GM23338 (cell line): ENCODE data around the gene MAG. TPM values are rescaled to one million over a fixed set of nuclear protein-coding genes. Genes with fewer than 3 reads are reported as not detected.
A peak's percentile ranks its signal among the peaks of the same experiment; 100 is the strongest.

Experiments
- ATAC-seq: fragments of 200-7000 bp; cut with Tn5 transposase; 3 replicates; pipeline ENCODE4 v1.9.1; 2020
- DNase-seq: peaks from one replicate; pipeline ENCODE4 v3.0.0-alpha.2; 2015; ENCODE audit warnings: low spot score
- H2AFZ ChIP-seq: fragments of 200-600 bp; sonication (generic); 2 replicates; pipeline ENCODE4 v1.8.0; 2016; ENCODE audit warnings: antibody characterized with exemption, mild to moderate bottlenecking, moderate library complexity
- H3F3A ChIP-seq: fragments of 200-600 bp; sonication (generic); replicated peaks from 2 replicates; pipeline ENCODE4 v1.8.0; 2017; ENCODE audit warnings: antibody characterized with exemption, mixed run types, low read depth
- H3K27ac ChIP-seq: fragments of 200-600 bp; sonication (generic); 2 replicates; pipeline ENCODE4 v1.6.1; 2016; ENCODE audit warnings: low read depth
- H3K27me3 ChIP-seq: fragments of 200-600 bp; sonication (generic); 2 replicates; pipeline ENCODE4 v1.8.0; 2016; ENCODE audit warnings: mild to moderate bottlenecking, mixed run types, moderate library complexity; ENCODE audit not compliant: insufficient read depth
- H3K36me3 ChIP-seq: fragments of 200-600 bp; sonication (generic); 2 replicates; pipeline ENCODE4 v1.8.0; 2016; ENCODE audit warnings: mild to moderate bottlenecking; ENCODE audit not compliant: insufficient read depth
- H3K4me1 ChIP-seq: fragments of 200-600 bp; sonication (generic); 2 replicates; pipeline ENCODE4 v1.8.0; 2016; ENCODE audit warnings: mild to moderate bottlenecking, moderate library complexity; ENCODE audit not compliant: insufficient read depth
- H3K4me2 ChIP-seq: fragments of 200-600 bp; sonication (generic); 2 replicates; pipeline ENCODE4 v1.7.1; 2017; ENCODE audit warnings: mixed run types
- H3K4me3 ChIP-seq: fragments of 200-600 bp; sonication (generic); 2 replicates; pipeline ENCODE4 v1.6.1; 2016; ENCODE audit warnings: mixed run types
- H3K79me2 ChIP-seq: fragments of 200-600 bp; sonication (generic); replicated peaks from 2 replicates; pipeline ENCODE4 v1.8.0; 2017; ENCODE audit warnings: mild to moderate bottlenecking; ENCODE audit not compliant: insufficient read depth
- H3K9me2 ChIP-seq: fragments of 200-600 bp; sonication (generic); 2 replicates; pipeline ENCODE4 v1.8.0; 2017; ENCODE audit not compliant: insufficient read depth
- H4K20me1 ChIP-seq: fragments of 200-600 bp; sonication (generic); replicated peaks from 2 replicates; pipeline ENCODE4 v1.8.0; 2017; ENCODE audit warnings: mild to moderate bottlenecking; ENCODE audit not compliant: insufficient read depth
- H3K27ac Mint-ChIP-seq: 2 replicates; pipeline ENCODE4 v1.8.0; 2020; ENCODE audit warnings: inconsistent platforms, mild to moderate bottlenecking, moderate library complexity, mixed read lengths
- H3K27me3 Mint-ChIP-seq: 3 replicates; pipeline ENCODE4 v1.8.0; 2022; ENCODE audit warnings: low read depth, mild to moderate bottlenecking, moderate library complexity, mixed read lengths, inconsistent platforms; ENCODE audit not compliant: insufficient read depth, poor library complexity
- H3K36me3 Mint-ChIP-seq: 3 replicates; pipeline ENCODE4 v1.8.0; 2021; ENCODE audit warnings: low read depth, mild to moderate bottlenecking, inconsistent platforms, moderate library complexity, mixed read lengths
- H3K4me1 Mint-ChIP-seq: 3 replicates; pipeline ENCODE4 v1.8.0; 2020; ENCODE audit warnings: mild to moderate bottlenecking, inconsistent platforms, mixed read lengths
- H3K4me3 Mint-ChIP-seq: 3 replicates; pipeline ENCODE4 v1.8.0; 2021; ENCODE audit warnings: moderate library complexity, mild to moderate bottlenecking, inconsistent platforms, mixed read lengths
- H3K9me3 Mint-ChIP-seq: 3 replicates; pipeline ENCODE4 v1.8.0; 2020; ENCODE audit warnings: moderate library complexity, mild to moderate bottlenecking, inconsistent platforms, mixed read lengths
- CREB1 ChIP-seq: fragments of 250-450 bp; sonication (Bioruptor Pico); IDR thresholded peaks from 2 replicates; pipeline ENCODE4 v1.5.0; 2020; ENCODE audit warnings: low read depth, mild to moderate bottlenecking, moderate library complexity
- EZH2 ChIP-seq: fragments of 200-600 bp; sonication (generic); IDR thresholded peaks from one replicate; pipeline ENCODE4 v1.8.0; 2017; ENCODE audit warnings: antibody characterized with exemption, mild to moderate bottlenecking, low read depth; ENCODE audit not compliant: unreplicated experiment
- EZH2phosphoT487 ChIP-seq: fragments of 200-600 bp; sonication (generic); IDR thresholded peaks from one replicate; pipeline ENCODE4 v1.8.1; 2018; ENCODE audit warnings: antibody characterized with exemption; ENCODE audit not compliant: unreplicated experiment
- NANOG ChIP-seq: IDR thresholded peaks from 2 replicates; pipeline ENCODE4 v1.6.1; 2016; ENCODE audit warnings: antibody characterized with exemption, borderline replicate concordance
- POLR2AphosphoS5 ChIP-seq: IDR thresholded peaks from 2 replicates; pipeline ENCODE4 v1.6.1; 2016; ENCODE audit warnings: antibody characterized with exemption, low read depth
- STAT1 ChIP-seq: IDR thresholded peaks from one replicate; pipeline ENCODE4 v1.6.1; 2016; ENCODE audit warnings: antibody characterized with exemption; ENCODE audit not compliant: unreplicated experiment
- ZNF114 ChIP-seq: fragments of 250-450 bp; sonication (Bioruptor Pico); IDR thresholded peaks from 2 replicates; pipeline ENCODE4 v1.5.0; 2020; ENCODE audit warnings: mild to moderate bottlenecking, moderate library complexity
- ZNF331 ChIP-seq: fragments of 250-450 bp; sonication (Bioruptor Pico); IDR thresholded peaks from 2 replicates; pipeline ENCODE4 v1.5.0; 2020; ENCODE audit warnings: low read depth, mild to moderate bottlenecking, moderate library complexity
- polyA plus RNA-seq: library from polyadenylated mRNA; unstranded; fragments of >200 nt; fragmentation: Nextera tagmentation; extraction: Ambion mirVana; gene quantifications from 2 replicates; pipeline ENCODE4 v1.2.1, GENCODE V29; 2016
- total RNA-seq: library from RNA; depleted of rRNA; stranded (reverse); fragments of >200 nt; shearing (Covaris generic); gene quantifications from 2 replicates; pipeline ENCODE4 v1.2.3, GENCODE V29; 2014
- TF ChIP-seq, protein P1 (sequence below): IDR thresholded peaks from 2 replicates; pipeline ENCODE4 v1.6.1; 2016; ENCODE audit warnings: antibody characterized with exemption
- TF ChIP-seq, protein P2 (sequence below): IDR thresholded peaks from one replicate; pipeline ENCODE4 v1.6.1; 2018; ENCODE audit warnings: antibody characterized with exemption; ENCODE audit not compliant: unreplicated experiment

MAG gene
- total and polyA plus RNA-seq, 2 experiments from 2014 or later = 0.61 to 1.3 TPM

DNA sequence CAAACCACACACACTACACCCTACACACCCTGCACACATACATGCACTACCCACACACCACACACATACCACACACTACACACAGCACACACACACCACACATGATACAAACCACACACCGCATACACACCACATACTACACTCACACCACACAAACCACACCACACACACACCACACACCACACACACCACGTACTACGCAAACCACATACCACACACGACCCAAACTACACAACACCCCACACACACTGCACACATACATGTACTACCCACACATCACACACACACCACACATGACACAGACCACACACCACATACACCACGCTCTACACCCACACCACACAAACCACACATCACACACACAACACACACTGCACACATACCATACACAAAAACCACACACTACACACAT lies 6.6 kb downstream of the MAG start (continued):
- TF ChIP-seq, protein P1, sequence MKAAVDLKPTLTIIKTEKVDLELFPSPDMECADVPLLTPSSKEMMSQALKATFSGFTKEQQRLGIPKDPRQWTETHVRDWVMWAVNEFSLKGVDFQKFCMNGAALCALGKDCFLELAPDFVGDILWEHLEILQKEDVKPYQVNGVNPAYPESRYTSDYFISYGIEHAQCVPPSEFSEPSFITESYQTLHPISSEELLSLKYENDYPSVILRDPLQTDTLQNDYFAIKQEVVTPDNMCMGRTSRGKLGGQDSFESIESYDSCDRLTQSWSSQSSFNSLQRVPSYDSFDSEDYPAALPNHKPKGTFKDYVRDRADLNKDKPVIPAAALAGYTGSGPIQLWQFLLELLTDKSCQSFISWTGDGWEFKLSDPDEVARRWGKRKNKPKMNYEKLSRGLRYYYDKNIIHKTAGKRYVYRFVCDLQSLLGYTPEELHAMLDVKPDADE = no peak
- TF ChIP-seq ZNF114 = no peak

DNA sequence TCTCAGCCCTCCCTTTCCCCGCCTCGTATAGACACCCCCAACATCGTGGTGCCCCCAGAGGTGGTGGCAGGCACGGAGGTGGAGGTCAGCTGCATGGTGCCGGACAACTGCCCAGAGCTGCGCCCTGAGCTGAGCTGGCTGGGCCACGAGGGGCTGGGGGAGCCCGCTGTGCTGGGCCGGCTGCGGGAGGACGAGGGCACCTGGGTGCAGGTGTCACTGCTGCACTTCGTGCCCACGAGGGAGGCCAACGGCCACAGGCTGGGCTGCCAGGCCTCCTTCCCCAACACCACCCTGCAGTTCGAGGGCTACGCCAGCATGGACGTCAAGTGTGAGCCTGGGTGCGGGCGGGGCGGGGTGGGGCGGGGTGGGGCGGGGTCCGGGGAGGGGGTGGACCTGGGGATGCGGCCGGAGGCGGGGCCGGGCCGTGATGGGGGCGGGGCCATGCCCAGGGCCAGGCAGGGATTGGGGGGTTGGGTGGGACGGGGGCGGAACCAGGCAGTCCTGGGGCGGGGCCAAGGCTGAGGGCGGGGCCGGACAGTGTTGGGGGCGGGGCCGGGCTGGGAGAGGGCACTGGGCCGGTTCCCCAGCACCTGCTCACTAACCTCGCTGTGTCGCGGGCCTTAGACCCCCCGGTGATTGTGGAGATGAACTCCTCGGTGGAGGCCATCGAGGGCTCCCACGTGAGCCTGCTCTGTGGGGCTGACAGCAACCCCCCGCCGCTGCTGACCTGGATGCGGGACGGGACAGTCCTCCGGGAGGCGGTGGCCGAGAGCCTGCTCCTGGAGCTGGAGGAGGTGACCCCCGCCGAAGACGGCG lies 7.8 kb downstream of the MAG start:
- H3K9me3 Mint-ChIP-seq = no peaks in the 10 kb centered on the region
- peak; percentile 79 for DNase-seq
- H3K27ac ChIP-seq = no peak overlapping the region

DNA sequence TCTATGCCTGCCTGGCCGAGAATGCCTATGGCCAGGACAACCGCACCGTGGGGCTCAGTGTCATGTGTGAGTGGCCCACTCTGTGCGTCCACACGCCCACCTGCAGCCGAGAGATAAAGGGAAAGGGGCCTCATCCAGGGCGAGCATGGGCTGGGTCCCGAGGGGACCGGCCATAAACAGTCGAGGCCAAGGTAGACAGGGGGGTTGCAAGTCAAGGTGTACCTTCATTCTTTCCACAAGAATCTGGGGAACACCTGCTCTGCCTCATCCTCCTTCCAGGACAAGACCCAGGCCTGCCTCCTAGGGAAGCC lies 8.3 kb downstream of the MAG start:
- no peak overlapping the region for H3K27ac Mint-ChIP-seq
- H3K4me1 ChIP-seq = peaks cover 9% of the 10 kb centered on the region; the same call in 1 of the 2 replicates
- H3K4me3 Mint-ChIP-seq = no peak overlapping the region
- H3F3A ChIP-seq = peaks cover 13% of the 10 kb centered on the region
- H3K36me3 Mint-ChIP-seq = no peaks in the 10 kb centered on the region
- no peaks in the 10 kb centered on the region for H3K36me3 ChIP-seq
- H4K20me1 ChIP-seq = no peaks in the 10 kb centered on the region
- no peaks in the 10 kb centered on the region for H3K9me2 ChIP-seq
- no peaks in the 10 kb centered on the region for H3K79me2 ChIP-seq
- no peaks in the 10 kb centered on the region for H3K27me3 ChIP-seq
- ATAC-seq (no peak), DNase-seq (no peak)
- H2AFZ ChIP-seq = no peak overlapping the region; the same call in 1 of the 2 replicates
- peaks cover 6% of the 10 kb centered on the region; the same call in 2 of the 3 replicates for H3K4me1 Mint-ChIP-seq
- no peak overlapping the region; the same call in 1 of the 2 replicates for H3K4me2 ChIP-seq
- H3K27me3 Mint-ChIP-seq = peaks cover 6% of the 10 kb centered on the region
- no peak overlapping the region for H3K4me3 ChIP-seq
- H3K9me3 Mint-ChIP-seq = no peaks in the 10 kb centered on the region
- no peak overlapping the region for H3K27ac ChIP-seq
- no peak for TF ChIP-seq ZNF114
- TF ChIP-seq, protein P2, sequence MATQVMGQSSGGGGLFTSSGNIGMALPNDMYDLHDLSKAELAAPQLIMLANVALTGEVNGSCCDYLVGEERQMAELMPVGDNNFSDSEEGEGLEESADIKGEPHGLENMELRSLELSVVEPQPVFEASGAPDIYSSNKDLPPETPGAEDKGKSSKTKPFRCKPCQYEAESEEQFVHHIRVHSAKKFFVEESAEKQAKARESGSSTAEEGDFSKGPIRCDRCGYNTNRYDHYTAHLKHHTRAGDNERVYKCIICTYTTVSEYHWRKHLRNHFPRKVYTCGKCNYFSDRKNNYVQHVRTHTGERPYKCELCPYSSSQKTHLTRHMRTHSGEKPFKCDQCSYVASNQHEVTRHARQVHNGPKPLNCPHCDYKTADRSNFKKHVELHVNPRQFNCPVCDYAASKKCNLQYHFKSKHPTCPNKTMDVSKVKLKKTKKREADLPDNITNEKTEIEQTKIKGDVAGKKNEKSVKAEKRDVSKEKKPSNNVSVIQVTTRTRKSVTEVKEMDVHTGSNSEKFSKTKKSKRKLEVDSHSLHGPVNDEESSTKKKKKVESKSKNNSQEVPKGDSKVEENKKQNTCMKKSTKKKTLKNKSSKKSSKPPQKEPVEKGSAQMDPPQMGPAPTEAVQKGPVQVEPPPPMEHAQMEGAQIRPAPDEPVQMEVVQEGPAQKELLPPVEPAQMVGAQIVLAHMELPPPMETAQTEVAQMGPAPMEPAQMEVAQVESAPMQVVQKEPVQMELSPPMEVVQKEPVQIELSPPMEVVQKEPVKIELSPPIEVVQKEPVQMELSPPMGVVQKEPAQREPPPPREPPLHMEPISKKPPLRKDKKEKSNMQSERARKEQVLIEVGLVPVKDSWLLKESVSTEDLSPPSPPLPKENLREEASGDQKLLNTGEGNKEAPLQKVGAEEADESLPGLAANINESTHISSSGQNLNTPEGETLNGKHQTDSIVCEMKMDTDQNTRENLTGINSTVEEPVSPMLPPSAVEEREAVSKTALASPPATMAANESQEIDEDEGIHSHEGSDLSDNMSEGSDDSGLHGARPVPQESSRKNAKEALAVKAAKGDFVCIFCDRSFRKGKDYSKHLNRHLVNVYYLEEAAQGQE = no peak

More for the DNA sequence above, 7.8 kb downstream of the MAG start:
- ATAC-seq = peak; percentile 65
- Mint-ChIP-seq H3K4me1 (peaks cover 7% of the 10 kb centered on the region; the same call in 2 of the 3 replicates), H3K27ac (no peak overlapping the region), H3K27me3 (peaks cover 4% of the 10 kb centered on the region), H3K4me3 (no peak overlapping the region), H3K36me3 (no peaks in the 10 kb centered on the region)
- H3K79me2 ChIP-seq = no peaks in the 10 kb centered on the region
- no peak overlapping the region; the same call in 1 of the 2 replicates for H3K4me2 ChIP-seq
- no peak overlapping the region for H3K4me3 ChIP-seq
- peaks cover 15% of the 10 kb centered on the region; the same call in 1 of the 2 replicates for H3K4me1 ChIP-seq
- no peaks in the 10 kb centered on the region for H3K9me2 ChIP-seq
- peaks cover 13% of the 10 kb centered on the region for H3F3A ChIP-seq
- H4K20me1 ChIP-seq = no peaks in the 10 kb centered on the region
- TF ChIP-seq EZH2phosphoT487 (no peak), STAT1 (no peak), ZNF331 (CRISPR knock-in tag) (no peak), POLR2AphosphoS5 (no peak), NANOG (no peak), ZNF114 (no peak), EZH2 (no peak), CREB1 (no peak)
- TF ChIP-seq, protein P1 = no peak
- no peak overlapping the region; the same call in 1 of the 2 replicates for H2AFZ ChIP-seq
- no peaks in the 10 kb centered on the region for H3K27me3 ChIP-seq
- H3K36me3 ChIP-seq = no peaks in the 10 kb centered on the region
